Measurements from ENCODE around the gene THSD7B. TPM values are rescaled to one million over a fixed set of nuclear protein-coding genes. Genes with fewer than 3 reads are reported as not detected.
"Not testable (repeated sequence)": the region's sequence is repeated elsewhere in the genome, so short reads cannot be mapped to it uniquely, and the experiment has no call there.

The THSD7B gene
- total and polyA plus RNA-seq, 9 donors: 0.10 to 0.82 (median 0.37) TPM; not detected in 1

DNA sequence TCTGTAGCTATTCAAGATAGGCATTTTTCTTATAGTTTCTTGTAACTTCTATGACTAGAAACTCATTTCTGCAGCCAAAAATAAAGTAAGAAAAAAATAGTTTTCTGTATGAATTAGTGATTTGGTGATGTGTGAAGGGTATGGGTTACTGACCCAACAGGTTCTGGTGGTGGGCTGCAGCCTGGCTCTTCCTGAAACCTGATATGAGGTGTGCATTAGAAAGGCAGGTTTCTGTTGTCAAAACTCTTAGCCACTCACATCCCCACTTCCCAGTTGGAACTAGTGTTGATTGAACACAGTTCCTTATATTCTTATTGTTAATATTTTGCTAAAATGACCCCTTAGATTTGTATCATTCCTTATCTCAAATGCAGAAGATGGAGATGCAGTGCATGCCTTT lies 330.8 kb downstream of the THSD7B start:
- intact Hi-C loops (cut with DNase I): no loop called here
- no peaks in the 10 kb centered on the region for H3K9me3 ChIP-seq
- no peaks in the 10 kb centered on the region for H3K4me1 ChIP-seq (ENCODE audit: insufficient read depth)
- H3K4me3 ChIP-seq: no peak overlapping the region
- no peaks in the 10 kb centered on the region for H3K27me3 ChIP-seq
- no peak overlapping the region for H3K27ac ChIP-seq
- no peak for DNase-seq
- H3K36me3 ChIP-seq: no peaks in the 10 kb centered on the region
- TF ChIP-seq, protein P1, sequence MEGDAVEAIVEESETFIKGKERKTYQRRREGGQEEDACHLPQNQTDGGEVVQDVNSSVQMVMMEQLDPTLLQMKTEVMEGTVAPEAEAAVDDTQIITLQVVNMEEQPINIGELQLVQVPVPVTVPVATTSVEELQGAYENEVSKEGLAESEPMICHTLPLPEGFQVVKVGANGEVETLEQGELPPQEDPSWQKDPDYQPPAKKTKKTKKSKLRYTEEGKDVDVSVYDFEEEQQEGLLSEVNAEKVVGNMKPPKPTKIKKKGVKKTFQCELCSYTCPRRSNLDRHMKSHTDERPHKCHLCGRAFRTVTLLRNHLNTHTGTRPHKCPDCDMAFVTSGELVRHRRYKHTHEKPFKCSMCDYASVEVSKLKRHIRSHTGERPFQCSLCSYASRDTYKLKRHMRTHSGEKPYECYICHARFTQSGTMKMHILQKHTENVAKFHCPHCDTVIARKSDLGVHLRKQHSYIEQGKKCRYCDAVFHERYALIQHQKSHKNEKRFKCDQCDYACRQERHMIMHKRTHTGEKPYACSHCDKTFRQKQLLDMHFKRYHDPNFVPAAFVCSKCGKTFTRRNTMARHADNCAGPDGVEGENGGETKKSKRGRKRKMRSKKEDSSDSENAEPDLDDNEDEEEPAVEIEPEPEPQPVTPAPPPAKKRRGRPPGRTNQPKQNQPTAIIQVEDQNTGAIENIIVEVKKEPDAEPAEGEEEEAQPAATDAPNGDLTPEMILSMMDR (IDR thresholded peaks at IDR 0.05): no peak
- TF ChIP-seq EP300 (IDR thresholded peaks at IDR 0.05): no peak

DNA sequence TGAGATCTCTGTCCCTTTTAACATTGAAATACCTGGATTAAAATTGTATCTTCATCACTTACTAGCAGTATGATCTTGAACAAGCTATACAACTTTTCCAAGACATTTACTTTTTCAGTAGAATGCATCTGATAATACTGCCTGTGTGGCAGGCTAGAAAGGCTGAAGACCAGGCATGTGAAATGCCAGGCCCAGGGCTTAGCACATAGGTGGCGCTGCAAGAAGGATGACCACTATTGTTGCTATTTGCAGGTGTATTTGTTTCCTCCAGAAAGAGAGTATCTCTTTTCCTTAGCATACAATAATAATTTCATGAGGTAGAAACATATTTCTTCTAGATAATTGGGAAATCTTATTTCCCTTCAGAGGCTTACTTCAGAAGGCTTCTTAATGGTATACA lies 331.3 kb downstream of the THSD7B start:
- 73 to 86% (median 85%) methylated on average over 1 of the region's 1 CpG for WGBS, 3 donors
- Histone ChIP-seq H3K4me1 (ENCODE audit: insufficient read depth) (no peaks in the 10 kb centered on the region), H3K27me3 (no peaks in the 10 kb centered on the region), H3K4me3 (no peak overlapping the region), H3K9me3 (no peaks in the 10 kb centered on the region), H3K27ac (no peak overlapping the region), H3K36me3 (no peaks in the 10 kb centered on the region)
- TF ChIP-seq POLR2A (IDR thresholded peaks at IDR 0.05) (no peak), EP300 (IDR thresholded peaks at IDR 0.05) (no peak)
- TF ChIP-seq, protein P1 (IDR thresholded peaks at IDR 0.05): no peak
- no peak for DNase-seq
- intact Hi-C loops (cut with DNase I): no loop called here

DNA sequence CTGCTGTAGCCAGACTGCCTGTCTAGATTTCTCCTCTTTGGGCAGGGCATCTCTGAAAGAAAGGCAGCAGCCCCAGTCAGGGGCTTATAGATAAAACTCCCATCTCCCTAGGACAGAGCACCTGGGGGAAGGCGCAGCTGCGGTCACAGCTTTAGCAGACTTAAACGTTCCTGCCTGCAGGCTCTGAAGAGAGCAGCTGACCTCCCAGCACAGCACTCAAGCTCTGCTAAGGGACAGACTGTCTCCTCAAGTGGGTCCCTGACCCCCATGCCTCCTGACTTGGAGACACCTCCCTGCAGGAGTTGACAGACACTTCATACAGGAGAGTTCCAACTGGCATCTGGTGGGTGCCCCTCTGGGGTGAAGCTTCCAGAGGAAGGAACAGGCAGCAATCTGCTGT lies 336.5 kb downstream of the THSD7B start:
- H3K4me1 ChIP-seq (ENCODE audit: insufficient read depth); H3K4me3 ChIP-seq; H3K36me3 ChIP-seq; H3K9me3 ChIP-seq; intact Hi-C loops (cut with DNase I); H3K27ac ChIP-seq; DNase-seq; H3K27me3 ChIP-seq: not testable (repeated sequence)
- WGBS, 3 donors: 83 to 90% (median 84%) methylated on average over 3 of the region's 3 CpGs

DNA sequence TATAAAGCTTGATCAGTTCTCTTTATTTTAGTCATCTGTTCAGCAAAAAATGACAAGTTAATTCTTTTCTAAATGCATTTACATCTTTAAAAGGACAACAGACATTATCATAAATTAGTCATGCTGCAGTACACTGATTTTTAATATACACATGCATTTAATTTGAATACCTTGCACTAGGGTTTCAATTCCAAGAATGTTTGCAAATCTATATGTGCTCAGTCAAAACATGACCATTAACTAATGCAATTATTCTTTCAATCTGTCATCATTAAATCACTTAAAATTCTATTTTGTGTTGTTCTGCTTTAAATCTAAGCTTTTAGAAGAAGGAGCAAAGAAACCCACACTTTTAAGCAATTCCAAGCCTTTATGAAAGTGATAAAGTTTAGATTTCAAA lies 342.6 kb downstream of the THSD7B start:
- H3K4me1 ChIP-seq (ENCODE audit: insufficient read depth): no peaks in the 10 kb centered on the region
- peaks cover 0 to 3% of the 10 kb centered on the region in 2 donors for H3K9me3 ChIP-seq
- TF ChIP-seq POLR2A (IDR thresholded peaks at IDR 0.05) (no peak), EP300 (IDR thresholded peaks at IDR 0.05) (no peak)
- TF ChIP-seq, protein P1 (IDR thresholded peaks at IDR 0.05): no peak
- intact Hi-C loops (cut with DNase I): no loop called here
- H3K27me3 ChIP-seq: no peaks in the 10 kb centered on the region
- H3K27ac ChIP-seq: no peak overlapping the region
- no peaks in the 10 kb centered on the region for H3K36me3 ChIP-seq
- no peak overlapping the region for H3K4me3 ChIP-seq
- DNase-seq: no peak

DNA sequence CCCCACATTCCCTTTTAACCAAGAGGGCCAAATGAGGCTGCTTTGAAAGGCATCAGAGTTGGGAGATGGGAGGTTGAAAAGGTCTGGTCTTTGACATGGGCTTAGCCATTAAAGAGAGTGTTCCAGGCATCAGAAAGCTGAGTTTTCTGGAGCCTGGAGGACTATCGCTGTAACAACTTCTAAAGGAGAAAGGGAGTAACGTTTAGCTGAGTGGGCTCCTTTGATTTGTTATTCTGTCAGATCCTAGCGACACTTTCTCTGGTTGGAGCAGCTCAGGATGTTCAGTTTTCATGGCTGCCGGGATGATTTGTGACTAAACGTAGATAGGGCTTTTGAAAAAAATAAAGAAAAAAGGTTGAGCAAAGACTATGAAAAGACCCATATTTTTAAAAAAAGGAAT lies 346.6 kb downstream of the THSD7B start:
- WGBS, 3 donors: 16 to 27% (median 25%) methylated on average over 5 of the region's 5 CpGs
- Histone ChIP-seq H3K36me3 (no peaks in the 10 kb centered on the region), H3K9me3 (peaks cover 0 to 3% of the 10 kb centered on the region in 2 donors), H3K4me3 (no peak overlapping the region), H3K27me3 (no peaks in the 10 kb centered on the region), H3K27ac (no peak overlapping the region), H3K4me1 (ENCODE audit: insufficient read depth) (no peaks in the 10 kb centered on the region)
- TF ChIP-seq, protein P1 (IDR thresholded peaks at IDR 0.05): no peak
- TF ChIP-seq EP300 (IDR thresholded peaks at IDR 0.05) (no peak), POLR2A (IDR thresholded peaks at IDR 0.05) (no peak)
- intact Hi-C loops (cut with DNase I): no loop called here
- DNase-seq: no peak
